Ascending aorta (tissue), 2 donors: ENCODE results near the gene PRKAR1B. TPM values are rescaled to one million over a fixed set of nuclear protein-coding genes. Genes with fewer than 3 reads are reported as not detected.

ENCODE experiments used
- DNase-seq, 2 donors: peaks; one replicate each; pipeline ENCODE4 v3.0.0-alpha.2; 2019; ENCODE audit warnings: low spot score in 2 of 2
- H3K27ac ChIP-seq, 2 donors: fragments of 200-600 bp; sonication (generic); one replicate each; pipeline ENCODE4 v1.5.1; 2016 to 2017; ENCODE audit warnings: mild to moderate bottlenecking in 1 of 2
- H3K27me3 ChIP-seq: fragments of 200-600 bp; sonication (generic); one replicate; pipeline ENCODE4 v1.5.1; 2017
- H3K36me3 ChIP-seq, 2 donors: fragments of 200-600 bp; sonication (generic); one replicate each; pipeline ENCODE4 v1.5.1; 2016
- H3K4me1 ChIP-seq, 2 donors: fragments of 200-600 bp; sonication (generic); one replicate each; pipeline ENCODE4 v1.5.1; 2016 to 2017; ENCODE audit warnings: mild to moderate bottlenecking in 1 of 2
- H3K4me3 ChIP-seq, 2 donors: fragments of 200-600 bp; sonication (generic); one replicate each; pipeline ENCODE4 v1.5.1; 2016 to 2017; ENCODE audit warnings: mild to moderate bottlenecking in 1 of 2
- H3K9me3 ChIP-seq, 2 donors: fragments of 200-600 bp; sonication (generic); one replicate each; pipeline ENCODE4 v1.5.1; 2016
- intact Hi-C: fragments of 100-400 bp; cut with DNase I; formaldehyde crosslinking; loops from one replicate; pipeline ENCODE4 v1.15.1; 2023
- total RNA-seq: library from RNA; depleted of rRNA; stranded (reverse); fragments of >200 nt; gene quantifications from one replicate; pipeline ENCODE4 v1.1.0, GENCODE V29; 2016
- TF ChIP-seq, protein P1 (sequence below), 3 experiments: fragments of 200-600 bp in 2 of 3; fragments of 450-650 bp in 1 of 3; sonication (generic) in 2 of 3; IDR thresholded peaks; one replicate each; pipeline ENCODE4 v1.5.1; 2016 to 2019; ENCODE audit warnings: antibody characterized with exemption in 3 of 3, mild to moderate bottlenecking in 1 of 3, moderate library complexity in 1 of 3

The PRKAR1B gene
- total RNA-seq, 1 donor from 2014 or later: 13.0 TPM

DNA sequence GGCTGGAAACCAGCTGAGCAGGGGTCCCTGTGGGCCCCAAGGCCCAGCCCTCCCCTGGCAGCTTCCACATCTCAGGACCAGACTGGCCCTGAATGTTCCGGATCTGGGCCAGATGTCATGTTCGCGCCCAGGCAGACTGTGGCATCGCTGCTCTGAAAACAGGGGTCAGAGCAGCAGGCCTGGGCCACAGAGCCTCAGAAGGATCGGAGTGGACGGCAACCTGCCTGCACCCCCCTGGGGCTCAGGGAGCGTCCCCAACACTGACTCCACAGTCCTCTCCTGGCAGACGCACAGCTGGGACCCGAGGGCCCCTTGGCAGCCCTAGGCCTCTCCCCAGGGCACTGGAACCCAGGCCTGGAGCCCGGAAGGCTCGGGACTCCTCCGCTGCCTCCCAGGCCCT lies 91.9 kb downstream of the PRKAR1B start:
- TF ChIP-seq, protein P1, sequence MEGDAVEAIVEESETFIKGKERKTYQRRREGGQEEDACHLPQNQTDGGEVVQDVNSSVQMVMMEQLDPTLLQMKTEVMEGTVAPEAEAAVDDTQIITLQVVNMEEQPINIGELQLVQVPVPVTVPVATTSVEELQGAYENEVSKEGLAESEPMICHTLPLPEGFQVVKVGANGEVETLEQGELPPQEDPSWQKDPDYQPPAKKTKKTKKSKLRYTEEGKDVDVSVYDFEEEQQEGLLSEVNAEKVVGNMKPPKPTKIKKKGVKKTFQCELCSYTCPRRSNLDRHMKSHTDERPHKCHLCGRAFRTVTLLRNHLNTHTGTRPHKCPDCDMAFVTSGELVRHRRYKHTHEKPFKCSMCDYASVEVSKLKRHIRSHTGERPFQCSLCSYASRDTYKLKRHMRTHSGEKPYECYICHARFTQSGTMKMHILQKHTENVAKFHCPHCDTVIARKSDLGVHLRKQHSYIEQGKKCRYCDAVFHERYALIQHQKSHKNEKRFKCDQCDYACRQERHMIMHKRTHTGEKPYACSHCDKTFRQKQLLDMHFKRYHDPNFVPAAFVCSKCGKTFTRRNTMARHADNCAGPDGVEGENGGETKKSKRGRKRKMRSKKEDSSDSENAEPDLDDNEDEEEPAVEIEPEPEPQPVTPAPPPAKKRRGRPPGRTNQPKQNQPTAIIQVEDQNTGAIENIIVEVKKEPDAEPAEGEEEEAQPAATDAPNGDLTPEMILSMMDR (IDR thresholded peaks at IDR 0.05): no peak
- intact Hi-C loops: no loop called here
- Histone ChIP-seq H3K4me3 (no peak overlapping the region), H3K4me1 (no peaks in the 10 kb centered on the region), H3K36me3 (no peaks in the 10 kb centered on the region), H3K27me3 (no peaks in the 10 kb centered on the region), H3K9me3 (no peaks in the 10 kb centered on the region), H3K27ac (no peak overlapping the region)
- no peak for DNase-seq

- H3K27me3 ChIP-seq: no peaks in the 10 kb centered on the region
- DNase-seq: no peak
- no peak overlapping the region for H3K27ac ChIP-seq
- H3K9me3 ChIP-seq: no peaks in the 10 kb centered on the region
- intact Hi-C loops: no loop called here
- no peak overlapping the region for H3K4me3 ChIP-seq
- no peaks in the 10 kb centered on the region for H3K36me3 ChIP-seq
- TF ChIP-seq, protein P1 (IDR thresholded peaks at IDR 0.05): no peak
- H3K4me1 ChIP-seq: no peaks in the 10 kb centered on the region
Measured at GRCh38 chr7:633381-634018, 93.6 kb downstream of the PRKAR1B start.

GRCh38 chr7:632831-633210 lies 94.3 kb downstream of the PRKAR1B start:
- no peak overlapping the region for H3K4me3 ChIP-seq
- no peaks in the 10 kb centered on the region for H3K27me3 ChIP-seq
- H3K27ac ChIP-seq: no peak overlapping the region
- no peaks in the 10 kb centered on the region for H3K36me3 ChIP-seq
- H3K9me3 ChIP-seq: no peaks in the 10 kb centered on the region
- DNase-seq: no peak
- intact Hi-C loops: no loop called here
- no peaks in the 10 kb centered on the region for H3K4me1 ChIP-seq
- TF ChIP-seq, protein P1 (IDR thresholded peaks at IDR 0.05): no peak

- Histone ChIP-seq H3K4me1 (no peaks in the 10 kb centered on the region), H3K4me3 (no peak overlapping the region), H3K9me3 (no peaks in the 10 kb centered on the region), H3K36me3 (no peaks in the 10 kb centered on the region), H3K27me3 (no peaks in the 10 kb centered on the region), H3K27ac (no peak overlapping the region)
- intact Hi-C loops: no loop called here
- DNase-seq: no peak
- TF ChIP-seq, protein P1 (IDR thresholded peaks at IDR 0.05): no peak
Measured at GRCh38 chr7:631964-632830, 94.9 kb downstream of the PRKAR1B start.

DNA sequence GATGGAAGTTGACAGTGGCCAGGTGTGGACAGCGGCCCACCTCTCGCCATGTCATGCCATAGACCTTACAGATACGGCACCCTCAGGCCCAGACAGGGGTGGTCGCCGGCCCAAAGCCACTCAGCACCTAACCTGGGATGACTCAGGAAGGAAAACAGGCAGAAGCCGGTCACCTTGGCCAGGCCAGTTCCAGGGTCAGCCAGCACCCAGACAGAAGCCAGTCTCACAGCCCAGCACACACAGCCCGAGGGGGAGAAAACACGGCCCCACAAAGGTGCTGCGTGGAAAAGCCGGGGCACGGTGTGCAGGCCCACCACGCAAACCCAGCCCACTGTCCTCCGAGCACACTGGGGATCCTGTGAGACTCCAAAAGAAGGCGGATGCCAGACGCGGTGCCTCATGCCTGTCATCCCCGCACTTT lies 95.8 kb downstream of the PRKAR1B start:
- TF ChIP-seq, protein P1 (IDR thresholded peaks at IDR 0.05): no peak
- H3K9me3 ChIP-seq: no peaks in the 10 kb centered on the region
- DNase-seq: no peak
- no peaks in the 10 kb centered on the region for H3K4me1 ChIP-seq
- H3K27ac ChIP-seq: no peak overlapping the region
- no peaks in the 10 kb centered on the region for H3K36me3 ChIP-seq
- intact Hi-C loops: no loop called here
- no peaks in the 10 kb centered on the region for H3K27me3 ChIP-seq
- H3K4me3 ChIP-seq: no peak overlapping the region
